GM19395 (cell line): Measurements from ENCODE around the gene ALX4.

Source experiments
- ATAC-seq: cut with Tn5 transposase; IDR thresholded peaks from one replicate; pipeline ENCODE4 v1.9.1; 2021; ENCODE audit warnings: mild to moderate bottlenecking, moderate library complexity; ENCODE audit not compliant: unreplicated experiment

The ALX4 gene

DNA sequence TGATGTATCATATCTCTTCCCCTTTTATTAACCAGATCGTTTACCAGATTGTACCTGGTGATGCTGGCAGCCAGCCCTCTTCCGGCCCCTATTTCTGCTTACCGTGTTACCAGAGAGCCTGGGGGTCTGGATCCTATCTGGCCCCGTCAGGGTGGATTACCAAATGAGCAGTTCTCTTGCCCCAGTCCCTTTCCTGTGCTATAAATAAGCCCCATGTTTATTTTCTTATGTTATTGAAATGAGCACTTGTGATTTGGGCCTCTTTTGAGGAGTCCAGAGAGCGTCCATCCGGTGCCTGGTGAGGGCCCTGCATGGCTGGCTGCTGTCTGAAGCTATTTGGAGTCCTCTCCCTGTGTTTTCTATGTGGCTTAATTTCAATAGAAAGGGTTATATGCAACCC is 59.5 kb downstream of the ALX4 start:
- no peak for ATAC-seq

DNA sequence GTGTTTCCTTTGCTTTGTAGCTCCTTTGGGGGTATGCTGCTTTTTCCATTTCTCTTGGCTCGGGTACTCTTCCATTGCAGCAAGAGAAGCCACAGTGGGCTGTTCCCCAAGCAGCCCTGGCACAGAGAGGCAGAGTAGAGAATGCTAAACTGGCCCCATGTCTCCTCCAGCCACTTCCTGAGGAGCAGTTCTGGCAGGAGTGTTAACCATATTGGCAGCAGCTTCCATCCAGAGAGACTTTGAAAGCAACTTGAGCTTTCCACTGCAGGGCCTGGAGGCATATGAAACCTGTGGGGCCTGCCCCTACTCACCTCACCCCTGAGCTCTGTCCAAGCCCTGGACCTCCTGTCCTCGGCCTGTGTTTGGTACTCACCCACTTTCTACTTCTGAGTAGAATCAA is 61.8 kb downstream of the ALX4 start:
- no peak for ATAC-seq

DNA sequence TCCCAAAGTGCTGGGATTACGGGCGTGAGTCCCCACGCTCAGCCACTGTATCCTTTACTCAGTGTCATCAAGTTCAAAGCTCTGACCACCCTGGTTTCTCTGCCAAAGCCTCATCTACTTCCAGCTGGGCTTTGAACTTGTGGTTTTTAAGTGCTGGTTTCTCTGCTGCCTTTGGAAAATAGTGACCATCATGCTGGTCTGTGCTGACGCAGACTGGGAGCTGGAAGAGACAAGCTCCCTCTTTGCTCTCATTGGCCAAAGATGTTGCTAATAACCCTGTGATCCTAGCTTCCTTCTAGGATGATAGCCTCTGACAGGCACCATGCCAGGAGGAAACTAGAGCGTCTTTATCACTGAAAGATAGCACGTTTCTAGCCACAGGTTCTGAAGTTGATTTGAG is 62.4 kb downstream of the ALX4 start:
- no peak for ATAC-seq

- no peak for ATAC-seq
Measured at GRCh38 chr11:44246726-44247125, 63.2 kb downstream of the ALX4 start.

GRCh38 chr11:44244639-44245310 is 65.2 kb downstream of the ALX4 start:
- no peak for ATAC-seq

DNA sequence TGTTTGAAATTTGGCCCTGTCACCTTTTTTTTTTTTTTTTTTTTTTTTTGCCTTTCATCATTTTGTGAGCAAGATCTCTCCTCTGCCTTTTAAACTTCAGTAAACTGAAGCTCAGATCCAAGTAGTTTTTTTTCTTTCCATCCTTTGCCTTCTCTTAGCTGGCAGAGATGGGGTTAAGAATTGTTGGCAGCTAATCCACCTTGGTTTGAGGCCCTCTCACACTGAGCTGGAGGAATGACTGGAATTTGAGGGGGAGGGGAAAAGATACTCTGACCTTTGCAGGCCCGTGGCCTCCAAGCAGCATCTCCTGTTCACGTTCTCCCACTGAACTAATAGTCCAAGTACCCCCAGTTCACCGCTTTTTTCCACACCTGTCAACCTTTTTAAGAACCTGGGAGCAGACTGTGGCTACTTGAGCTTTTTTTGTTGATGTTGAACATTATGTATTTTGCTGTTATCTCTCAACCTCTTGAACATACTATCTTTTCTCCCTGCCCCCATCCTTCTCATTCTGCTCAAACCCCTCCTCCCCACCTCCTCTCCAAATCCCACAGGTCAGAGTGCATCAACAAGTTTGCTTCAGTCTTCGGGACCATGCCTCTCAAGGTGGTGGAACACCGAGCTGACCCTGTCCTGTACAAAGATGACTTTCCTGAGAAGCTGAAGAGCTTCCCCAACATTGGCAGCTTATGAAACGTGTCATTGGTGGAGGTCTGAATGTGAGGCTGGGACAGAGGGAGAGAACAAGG is 66.2 kb downstream of the ALX4 start:
- no peak for ATAC-seq

GRCh38 chr11:44243086-44243485 is 66.9 kb downstream of the ALX4 start:
- no peak for ATAC-seq

DNA sequence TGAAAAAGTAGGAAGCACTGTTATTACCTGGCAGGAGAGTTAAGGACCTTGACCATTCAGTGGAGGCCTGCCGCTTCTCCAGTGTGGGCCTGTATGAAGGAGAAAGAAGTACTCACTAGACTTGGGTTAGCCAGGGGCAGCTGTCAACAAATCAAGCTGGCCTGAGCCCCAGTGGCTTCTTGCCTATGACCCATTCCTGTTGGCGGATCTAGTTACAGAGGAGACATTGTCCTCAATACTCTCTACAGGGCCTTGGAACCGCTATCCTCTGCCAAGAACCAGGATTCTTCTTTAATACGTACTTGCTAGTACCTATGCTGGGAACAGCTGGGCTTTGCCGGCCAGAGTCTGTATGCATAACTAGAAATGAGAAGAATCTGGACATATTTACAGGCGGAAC is 68.1 kb downstream of the ALX4 start:
- ATAC-seq, result no peak

GRCh38 chr11:44237156-44237555 is 72.8 kb downstream of the ALX4 start:
- ATAC-seq, result no peak

DNA sequence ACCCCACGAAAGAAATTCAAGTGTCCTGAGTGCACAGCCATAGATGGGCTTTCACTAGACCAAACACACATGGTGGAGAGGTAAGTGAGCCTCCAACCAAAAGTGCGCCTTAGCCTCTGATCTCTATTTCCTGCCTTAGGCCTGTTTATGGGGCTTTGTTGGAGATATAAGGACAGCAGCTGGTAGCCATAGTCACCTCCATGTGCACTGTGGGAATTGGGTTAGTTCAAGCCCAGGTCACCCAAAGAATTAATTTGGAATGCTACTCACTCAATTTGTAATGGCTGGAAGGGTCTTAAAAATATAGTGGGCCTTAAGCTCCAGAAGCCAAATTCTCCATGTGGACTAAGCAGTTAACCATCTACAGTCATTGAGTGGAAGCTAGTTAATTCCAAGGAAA is 73.6 kb downstream of the ALX4 start:
- no peak for ATAC-seq

DNA sequence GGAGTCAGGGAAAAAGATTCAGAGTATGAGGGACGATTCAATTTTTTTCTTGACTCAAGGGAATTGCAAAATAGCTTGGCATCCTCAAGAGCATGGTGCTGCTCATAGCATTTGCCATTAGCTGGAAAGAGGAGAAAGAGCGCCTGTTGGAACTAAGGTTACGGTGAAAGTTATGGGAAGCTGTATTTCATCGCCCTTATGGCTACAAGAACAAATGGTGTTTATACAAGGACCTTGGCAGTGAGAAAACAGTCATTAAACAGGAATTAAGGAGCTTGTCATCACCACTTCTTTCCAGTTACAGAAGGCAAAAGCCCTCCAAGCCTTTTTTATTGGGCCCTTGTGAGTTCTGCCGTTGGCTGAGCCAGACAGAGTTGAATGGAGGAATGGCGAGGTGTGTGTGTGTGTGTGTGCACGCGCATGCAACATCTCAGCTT is 74.2 kb downstream of the ALX4 start:
- no peak for ATAC-seq

- ATAC-seq, result no peak
Measured at GRCh38 chr11:44229624-44230023, 80.3 kb downstream of the ALX4 start.

DNA sequence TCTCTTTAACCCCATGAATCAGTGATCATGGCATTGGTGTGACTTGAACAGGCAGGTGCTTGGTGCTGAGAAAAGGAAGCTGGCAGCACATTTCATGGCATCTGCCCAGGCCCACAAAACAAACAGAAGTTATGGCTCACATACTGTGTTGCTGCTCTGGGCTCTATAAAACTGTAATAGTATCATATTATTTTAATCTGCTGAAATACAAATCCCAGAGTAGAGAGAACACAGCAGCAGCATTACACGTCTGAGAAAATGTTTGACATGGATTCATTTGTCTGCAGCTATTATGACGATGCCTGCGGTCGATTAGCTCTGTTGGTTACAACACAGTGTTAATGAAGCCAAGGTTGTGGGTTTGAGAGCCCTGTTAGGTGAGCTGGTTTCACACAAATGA is 80.8 kb downstream of the ALX4 start:
- ATAC-seq, result no peak

GRCh38 chr11:44228379-44228778 is 81.6 kb downstream of the ALX4 start:
- no peak for ATAC-seq

DNA sequence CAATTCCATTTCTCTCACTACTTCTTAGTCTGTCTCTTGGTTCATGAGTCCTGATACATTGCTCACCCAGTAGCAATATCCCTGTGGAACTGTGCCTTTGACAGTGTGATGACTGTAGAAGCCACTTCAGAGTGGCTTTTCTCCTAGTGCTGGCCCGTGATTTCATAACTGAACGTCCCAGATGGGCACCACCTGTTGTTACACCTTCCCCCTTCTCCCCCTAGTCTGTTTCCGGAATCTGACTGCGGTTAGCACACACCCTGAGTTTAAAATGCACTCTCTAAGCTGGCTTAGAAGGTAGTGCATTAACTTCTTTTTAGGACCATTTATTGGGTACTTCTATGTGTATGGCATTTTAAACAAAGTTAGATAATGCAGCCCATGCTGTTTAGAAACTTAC is 83.0 kb downstream of the ALX4 start:
- ATAC-seq, result peak; percentile 62

DNA sequence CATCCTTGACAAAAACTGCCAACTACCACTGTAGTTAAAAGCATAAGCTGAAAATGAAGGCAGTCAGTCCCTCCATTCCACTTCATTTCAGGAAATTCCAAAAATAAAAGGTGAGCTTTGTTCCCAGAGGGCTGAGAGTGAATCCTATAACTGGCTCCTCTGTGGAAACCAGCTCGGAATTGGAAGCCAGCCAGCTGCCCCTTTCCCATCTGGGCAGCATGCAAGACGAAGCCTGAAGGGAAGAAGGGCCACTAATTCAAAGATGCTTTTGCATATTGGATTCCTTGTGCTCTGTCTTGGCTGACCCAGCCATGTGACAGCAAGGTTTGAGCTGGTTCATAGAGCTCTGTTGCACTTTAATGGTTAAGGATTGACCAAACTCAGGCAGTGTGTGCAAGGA is 83.4 kb downstream of the ALX4 start:
- ATAC-seq, result no peak

DNA sequence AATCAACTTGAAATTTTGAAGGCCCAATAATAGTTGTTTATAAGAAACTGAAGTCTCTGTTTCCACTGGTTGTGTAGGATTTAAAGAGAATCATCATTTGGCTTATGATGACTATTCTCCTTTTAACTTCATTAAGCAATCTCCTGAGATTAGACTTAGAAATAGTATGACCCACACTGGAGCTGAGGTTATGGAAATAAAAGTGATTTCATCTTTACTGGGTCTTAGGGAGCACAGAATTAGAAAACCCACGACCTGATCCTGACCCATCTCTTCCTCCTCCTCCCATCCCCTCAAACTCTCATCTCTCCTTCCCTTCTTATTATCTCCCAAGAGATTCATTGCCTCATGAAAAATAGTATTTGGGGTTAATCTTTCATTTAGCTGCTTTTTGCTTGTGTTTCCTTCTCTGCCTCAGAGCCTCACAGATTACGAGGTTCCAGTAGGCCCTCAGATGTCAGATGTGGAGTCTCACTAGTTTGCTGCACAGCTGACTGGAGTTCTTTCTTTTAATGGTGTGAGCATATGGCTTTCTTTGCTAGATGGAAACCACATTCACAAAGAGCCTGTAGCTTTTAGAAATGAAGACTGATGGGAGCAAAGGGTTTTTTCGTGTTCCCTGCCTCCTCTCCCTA is 85.0 kb downstream of the ALX4 start:
- no peak for ATAC-seq

- ATAC-seq, result no peak
Measured at GRCh38 chr11:44223238-44223637, 86.7 kb downstream of the ALX4 start.

- ATAC-seq, result no peak
Measured at GRCh38 chr11:44221992-44222391, 87.9 kb downstream of the ALX4 start.

GRCh38 chr11:44221456-44221855 is 88.5 kb downstream of the ALX4 start:
- ATAC-seq, result no peak

DNA sequence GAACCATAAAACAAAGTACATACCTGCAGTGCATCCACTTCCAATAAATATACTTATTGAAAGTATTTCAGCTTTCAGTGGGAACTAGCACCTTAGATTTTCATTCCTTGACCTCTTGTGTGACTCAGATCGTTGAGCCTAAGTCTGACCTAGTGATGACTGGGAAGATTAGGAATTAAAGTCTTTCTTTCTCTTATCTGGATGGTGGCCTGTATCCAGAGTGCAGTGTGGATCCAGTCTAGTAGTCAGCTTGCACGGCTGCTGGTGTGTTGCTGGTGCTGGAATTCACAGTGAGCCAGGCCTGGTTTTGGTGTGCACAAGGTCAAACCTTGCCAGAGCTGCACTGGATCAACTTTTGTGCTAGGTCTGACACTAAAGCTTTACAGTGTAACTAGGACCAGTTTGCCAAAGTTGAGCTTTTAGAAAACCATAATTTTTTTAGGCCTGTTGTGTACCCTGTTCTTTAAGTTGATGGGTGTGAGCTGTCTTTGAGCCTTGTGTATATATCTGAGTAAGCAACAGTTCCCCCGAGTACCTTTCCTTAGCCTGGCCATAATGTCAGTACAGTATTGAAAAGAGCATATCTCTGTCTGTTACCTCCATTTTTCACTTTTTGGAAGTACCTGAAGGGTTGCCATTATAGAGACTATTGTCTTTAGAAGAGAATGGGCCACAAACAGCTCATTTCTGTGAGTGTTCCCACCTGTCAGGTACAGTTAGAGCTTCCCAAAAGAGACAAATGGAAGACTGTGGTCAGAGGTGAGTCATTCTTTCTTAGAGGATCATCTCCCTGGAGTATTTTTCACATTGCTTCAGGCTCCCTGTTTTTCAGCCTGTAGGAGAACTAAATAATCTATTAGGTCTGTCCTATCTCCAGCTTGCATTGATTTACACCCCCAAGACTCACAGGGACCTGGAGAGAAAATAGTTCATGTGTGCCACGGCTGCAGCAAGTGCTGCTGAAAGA is 89.8 kb downstream of the ALX4 start:
- ATAC-seq, result no peak
